G401.6 (cell line): ENCODE measurements around the gene ARSJ.

ENCODE experiments used
- FAIRE-seq: peaks from 2 replicates; lab custom pipeline; 2012; peaks lifted over from hg19 to GRCh38; lab: Jason Lieb, UNC

ARSJ gene

GRCh38 chr4:113899271-113900070 lies 80.0 kb downstream of the ARSJ start:
- no peak for FAIRE-seq

- FAIRE-seq, result peak; percentile 76
These were observed 85.9 kb downstream of the ARSJ start for GRCh38 chr4:113893546-113893945.

- FAIRE-seq, result no peak
These were observed 91.4 kb downstream of the ARSJ start for GRCh38 chr4:113888006-113888405.

- no peak for FAIRE-seq
These were observed 94.2 kb downstream of the ARSJ start for GRCh38 chr4:113885291-113885690.

- no peak for FAIRE-seq
These were observed 94.8 kb downstream of the ARSJ start for GRCh38 chr4:113884655-113885054.

GRCh38 chr4:113882668-113883067 lies 96.8 kb downstream of the ARSJ start:
- no peak for FAIRE-seq

GRCh38 chr4:113881256-113881655 lies 98.2 kb downstream of the ARSJ start:
- no peak for FAIRE-seq

GRCh38 chr4:113880240-113881028 lies 99.0 kb downstream of the ARSJ start:
- no peak for FAIRE-seq

GRCh38 chr4:113878668-113879067 lies 100.8 kb downstream of the ARSJ start:
- peak; percentile 97 for FAIRE-seq

GRCh38 chr4:113874480-113874879 lies 105.0 kb downstream of the ARSJ start:
- FAIRE-seq, result no peak

- FAIRE-seq, result no peak
These were observed 105.9 kb downstream of the ARSJ start for GRCh38 chr4:113873508-113873907.

GRCh38 chr4:113872426-113873260 lies 106.8 kb downstream of the ARSJ start:
- FAIRE-seq, result peak; percentile 40

GRCh38 chr4:113871080-113871479 lies 108.4 kb downstream of the ARSJ start:
- FAIRE-seq, result no peak

- FAIRE-seq, result no peak
These were observed 109.6 kb downstream of the ARSJ start for GRCh38 chr4:113869743-113870375.

- FAIRE-seq, result no peak
These were observed 112.8 kb downstream of the ARSJ start for GRCh38 chr4:113866611-113867010.

GRCh38 chr4:113858924-113859323 lies 120.5 kb downstream of the ARSJ start:
- FAIRE-seq, result no peak

GRCh38 chr4:113851816-113852215 lies 127.6 kb downstream of the ARSJ start:
- FAIRE-seq, result no peak
